ENCODE data around the gene BMPR1A.

Gene BMPR1A

DNA sequence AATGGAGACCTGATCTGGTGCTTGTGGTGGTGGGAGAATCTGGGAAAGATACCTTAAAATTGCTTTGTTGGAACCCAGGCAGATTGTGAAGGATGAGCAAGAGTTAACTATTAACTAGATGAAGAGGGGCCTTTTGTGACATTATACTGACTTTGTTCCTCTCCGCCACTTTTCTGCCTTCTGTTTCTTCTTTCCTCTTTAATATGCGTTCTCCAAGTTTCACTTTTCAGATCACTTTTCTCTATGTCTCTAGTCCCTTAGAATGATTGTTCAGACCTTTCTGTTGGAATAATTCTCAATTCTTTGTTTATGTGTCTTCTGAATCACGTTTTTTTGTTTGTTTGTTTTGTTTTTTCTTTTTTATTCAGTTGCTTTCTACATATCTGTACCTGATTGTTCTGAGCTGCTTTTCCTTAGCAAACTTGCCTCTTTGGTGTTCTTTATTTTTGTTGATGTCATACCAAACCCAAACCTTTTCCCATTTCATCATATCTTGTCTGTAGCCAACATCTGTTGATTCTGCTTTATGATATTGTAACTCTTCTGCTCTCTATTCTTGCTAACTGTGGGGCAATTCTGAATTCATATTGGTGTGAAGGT, 2.8 kb downstream of the BMPR1A start:
- FAIRE-seq: no peak

DNA sequence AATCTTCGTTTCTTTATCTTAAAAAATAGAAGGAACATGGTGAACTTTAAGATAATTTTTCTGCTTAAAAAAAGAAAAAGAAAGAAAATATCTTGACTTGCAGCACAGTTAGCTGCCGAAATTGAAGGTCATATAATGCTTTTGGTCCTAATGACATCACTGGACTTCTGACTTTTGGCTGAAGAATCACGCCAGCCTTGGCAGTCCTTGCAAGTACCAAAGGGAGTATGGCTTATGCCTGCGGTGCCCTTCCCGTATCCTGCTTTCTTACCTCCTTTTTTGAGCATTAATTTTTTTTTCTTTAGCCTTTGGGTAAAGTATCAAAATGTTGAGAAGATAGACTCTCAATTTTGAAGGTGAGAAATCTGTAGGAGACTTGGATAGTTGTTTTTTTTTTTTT, 7.0 kb downstream of the BMPR1A start:
- DNase-seq (ENCODE audit: low spot score) (no peak), FAIRE-seq (no peak)

More for the DNA sequence above, 2.8 kb downstream of the BMPR1A start:
- DNase-seq (ENCODE audit: low spot score): no peak

DNA sequence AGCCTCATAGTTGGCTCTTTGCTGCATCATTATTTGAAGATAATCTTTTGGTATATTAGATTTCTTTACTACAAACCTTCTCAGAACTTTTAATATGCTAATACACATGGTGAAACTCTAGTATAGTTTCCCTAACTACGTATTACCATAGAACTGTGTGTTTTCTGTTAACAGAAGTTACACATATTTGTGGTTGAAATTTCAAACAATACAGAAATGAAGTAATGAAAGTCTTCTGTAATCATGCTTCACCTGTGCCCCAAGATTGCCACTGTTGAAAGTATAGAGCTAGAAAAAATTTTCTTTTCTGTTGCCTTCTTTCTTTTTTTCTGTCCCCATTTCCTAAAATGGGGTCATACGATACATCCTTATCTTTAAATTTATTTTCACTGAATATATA, 9.1 kb downstream of the BMPR1A start:
- FAIRE-seq (no peak), DNase-seq (ENCODE audit: low spot score) (no peak)

DNA sequence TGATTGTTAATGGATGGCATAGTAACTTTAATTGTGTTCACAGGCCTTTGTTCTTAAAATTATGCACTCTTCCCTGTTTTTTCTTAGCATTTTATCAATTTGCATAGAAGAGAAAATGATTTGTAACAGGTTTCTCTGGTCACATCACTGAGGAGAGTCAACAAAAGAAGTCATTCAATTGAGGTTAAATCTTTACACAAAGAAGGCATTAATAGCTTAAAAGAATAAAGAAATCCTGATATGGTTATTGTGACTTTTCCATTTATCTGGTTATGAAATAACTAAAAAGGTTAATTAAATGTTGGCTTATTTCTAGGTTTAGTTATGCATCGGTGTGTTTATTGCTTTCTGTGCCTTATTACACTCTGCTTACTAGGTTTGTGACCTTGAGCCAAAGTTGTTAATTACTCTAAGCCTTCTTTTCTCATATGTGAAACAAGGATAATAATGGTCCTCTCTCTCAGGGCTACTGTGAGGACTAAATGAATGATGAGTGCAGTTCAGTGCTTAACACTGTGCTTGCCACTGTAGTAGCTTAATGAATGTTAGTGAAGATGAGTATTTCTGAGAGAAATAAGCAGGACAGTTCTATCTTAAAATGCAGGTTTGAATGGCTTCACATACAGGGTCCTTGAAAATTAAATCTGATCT, 12.1 kb downstream of the BMPR1A start:
- FAIRE-seq: no peak
- no peak for DNase-seq (ENCODE audit: low spot score)

DNA sequence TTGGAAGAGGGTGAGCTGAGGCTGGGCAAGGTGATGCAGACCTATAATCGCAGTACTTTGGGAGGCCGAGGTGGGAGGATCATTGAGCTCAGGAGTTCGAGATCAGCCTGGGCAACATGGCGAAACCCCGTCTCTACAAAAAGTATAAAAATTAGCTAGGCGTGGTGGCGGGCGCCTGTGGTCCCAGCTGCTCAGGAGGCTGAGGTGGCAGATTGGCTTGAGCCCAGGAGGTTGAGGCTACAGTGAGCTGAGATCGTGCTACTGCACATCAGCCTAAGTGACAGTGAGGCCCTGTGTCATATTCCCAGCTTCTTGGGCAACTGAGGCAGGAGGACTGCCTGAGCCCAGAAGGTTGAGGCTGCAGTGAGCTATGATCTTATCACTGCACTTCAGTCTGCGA, 13.6 kb downstream of the BMPR1A start:
- FAIRE-seq (no peak), DNase-seq (ENCODE audit: low spot score) (no peak)

DNA sequence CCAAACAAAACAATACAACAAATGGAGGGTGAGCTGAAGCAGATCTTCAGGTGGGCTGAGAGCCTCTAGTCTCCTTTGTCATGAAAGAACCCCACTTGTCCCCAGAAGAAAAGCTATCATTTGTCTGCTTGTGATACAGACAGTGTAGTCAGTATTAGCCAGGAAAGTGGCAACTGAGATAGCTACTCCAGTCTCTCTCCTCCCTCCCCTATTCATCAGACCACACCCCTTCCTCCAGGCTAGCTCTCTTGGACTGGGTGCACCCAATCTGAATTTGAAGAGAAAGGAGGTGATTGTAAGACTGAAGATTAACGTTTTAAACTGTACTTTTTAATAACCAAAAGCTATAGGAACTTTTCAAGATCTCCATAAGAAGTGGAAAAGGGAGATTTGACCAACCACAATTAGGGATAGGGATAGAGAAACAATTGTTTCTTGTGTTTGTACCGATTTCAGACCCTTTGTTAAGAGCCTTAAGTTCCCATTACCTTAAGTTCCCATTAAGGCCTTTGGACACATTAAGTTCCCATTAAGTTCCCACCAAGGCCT, 14.1 kb downstream of the BMPR1A start:
- no peak for DNase-seq (ENCODE audit: low spot score)
- no peak for FAIRE-seq

DNA sequence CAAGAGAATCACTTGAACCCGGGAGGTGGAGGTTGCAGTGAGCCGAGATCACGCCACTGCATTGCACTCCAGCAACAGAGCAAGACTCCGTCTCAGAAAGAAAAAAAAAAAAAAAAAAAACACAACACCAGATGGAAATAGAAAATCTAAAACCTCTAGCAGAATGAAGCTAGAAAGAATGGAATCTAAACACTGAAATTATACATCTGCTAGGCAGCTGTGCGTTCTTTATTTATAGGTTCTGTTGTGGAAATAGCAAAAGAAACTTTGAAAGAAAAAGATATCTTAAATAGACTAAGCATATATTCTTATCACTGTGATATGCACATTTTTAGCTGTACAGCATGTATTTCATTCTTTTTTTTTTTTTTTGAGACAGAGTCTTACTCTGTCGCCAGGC, 17.1 kb downstream of the BMPR1A start:
- no peak for DNase-seq (ENCODE audit: low spot score)
- FAIRE-seq: no peak

DNA sequence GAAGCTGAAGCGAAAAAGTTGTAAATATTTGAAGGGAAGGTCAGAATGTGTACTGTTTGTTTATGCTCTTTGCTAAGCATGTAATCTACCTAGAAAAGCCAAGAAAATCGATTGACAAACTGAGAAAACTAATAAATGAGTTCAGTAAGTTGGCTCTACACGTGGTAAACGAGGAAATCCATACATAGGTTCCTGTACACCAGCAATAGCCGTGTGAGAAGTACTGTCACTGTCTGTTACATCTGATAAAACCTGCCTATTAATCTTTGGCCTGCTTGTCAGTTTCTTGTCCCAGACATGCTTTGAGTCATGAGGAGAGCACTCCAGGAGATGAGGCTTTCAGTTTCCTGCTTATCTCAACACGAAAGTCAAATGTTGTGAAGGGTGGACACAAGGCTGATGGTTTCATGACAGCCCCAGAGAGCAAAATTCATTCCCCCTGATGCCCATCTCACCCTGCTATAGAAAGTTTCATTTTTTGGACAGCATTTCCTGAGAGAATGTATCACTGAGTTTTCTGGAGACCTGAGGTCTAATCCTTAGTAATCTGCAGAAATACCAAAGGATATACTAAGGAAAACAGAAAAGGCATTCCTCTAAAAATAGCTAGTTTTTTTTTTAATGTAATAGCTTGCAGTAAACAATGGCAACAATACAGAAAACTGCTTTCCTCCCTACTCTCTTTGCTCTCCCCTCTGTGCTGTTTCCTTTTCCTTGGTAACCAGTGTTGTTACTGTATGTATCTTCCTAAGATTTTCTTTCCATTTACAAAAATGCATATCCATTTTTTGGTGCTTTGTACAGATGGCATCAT, 18.8 kb downstream of the BMPR1A start:
- FAIRE-seq: no peak

DNA sequence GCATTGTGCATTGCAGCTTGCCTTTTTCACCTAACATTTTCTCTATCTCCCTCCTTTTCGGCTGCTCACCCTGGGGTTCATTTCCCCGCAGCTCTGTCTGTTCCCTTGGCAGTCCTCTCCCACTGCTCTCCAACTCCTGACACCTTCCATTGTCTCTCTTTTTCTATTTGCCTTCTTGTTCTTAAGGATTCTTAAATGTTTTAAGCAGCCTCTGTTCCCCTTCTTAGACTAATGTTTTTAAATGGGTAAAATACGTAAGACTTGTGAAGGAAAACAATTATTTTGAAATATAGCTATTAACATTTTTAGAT, 19.4 kb downstream of the BMPR1A start:
- DNase-seq (ENCODE audit: low spot score) (no peak), FAIRE-seq (no peak)

More for the DNA sequence above, 18.8 kb downstream of the BMPR1A start:
- DNase-seq (ENCODE audit: low spot score): no peak

DNA sequence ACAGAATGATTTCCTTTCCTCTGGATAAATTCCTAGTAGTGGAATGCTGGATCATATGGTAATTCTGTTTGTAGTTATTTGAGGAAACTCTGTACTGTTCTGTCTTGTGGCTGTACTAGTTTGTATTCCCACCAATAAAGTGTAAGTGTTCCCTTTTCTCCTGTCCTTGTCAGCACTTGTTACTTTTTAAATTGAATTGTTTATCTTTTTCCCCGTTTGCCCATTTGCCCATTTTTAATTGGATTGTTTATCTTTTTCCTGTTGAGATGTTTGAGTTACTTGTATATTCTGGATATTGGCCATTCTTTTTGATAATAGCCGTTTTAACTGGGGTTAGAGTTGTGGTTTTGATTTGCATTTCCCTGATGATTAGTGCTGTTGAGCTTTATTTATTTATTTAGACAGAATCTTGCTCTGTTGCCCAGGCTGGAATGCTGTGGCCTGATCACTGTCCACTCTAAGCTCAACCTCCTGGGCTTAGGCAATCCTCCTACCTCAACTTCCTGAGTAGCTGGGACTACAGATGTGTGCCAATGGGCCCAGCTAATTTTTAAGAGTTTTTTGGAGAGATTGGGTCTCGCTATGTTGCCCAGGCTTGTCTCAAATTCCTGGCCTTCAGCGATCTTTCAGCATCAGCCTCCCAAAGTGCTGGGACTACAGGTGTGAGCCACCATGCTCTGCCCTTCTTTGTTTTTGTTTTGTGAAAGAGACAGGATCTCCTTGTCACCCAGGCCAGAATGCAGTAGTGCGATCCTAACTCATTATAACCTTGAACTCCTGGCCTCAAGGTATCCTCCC, 23.0 kb downstream of the BMPR1A start:
- FAIRE-seq: no peak
- DNase-seq (ENCODE audit: low spot score): no peak

DNA sequence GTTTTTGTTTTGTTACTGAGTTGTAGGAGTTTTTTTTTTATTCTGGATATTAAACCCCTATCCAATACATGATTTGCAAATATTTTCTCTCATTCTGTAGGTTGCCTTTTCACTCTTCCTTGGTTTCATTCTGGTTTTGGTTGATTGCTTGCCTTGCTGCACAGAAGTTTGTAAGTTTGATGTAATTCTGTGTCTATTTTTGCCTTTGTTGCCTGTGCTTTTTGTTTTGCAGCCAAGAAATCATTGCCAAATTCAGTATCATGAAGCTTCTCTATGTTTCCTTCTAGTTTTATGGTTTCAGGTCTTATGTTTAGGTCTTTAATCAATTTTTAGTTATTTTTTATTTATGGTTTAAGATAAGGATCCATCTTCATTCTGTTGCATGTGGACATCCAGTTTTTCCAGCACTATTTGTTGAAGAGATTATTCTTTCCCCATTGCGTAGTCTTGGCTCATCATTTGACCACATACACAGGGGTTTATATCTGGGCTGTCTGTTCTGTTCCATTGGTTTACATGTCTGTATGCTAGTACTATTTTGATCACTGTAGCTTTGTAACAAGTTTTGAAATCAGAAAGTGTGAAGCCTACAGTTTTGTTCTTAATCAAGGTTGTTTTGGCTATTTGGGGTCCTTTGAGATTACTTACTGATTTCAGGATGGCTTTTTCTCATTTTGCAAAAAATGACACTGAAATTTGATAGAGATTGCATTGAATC, 26.4 kb downstream of the BMPR1A start:
- DNase-seq (ENCODE audit: low spot score) (no peak), FAIRE-seq (no peak)

DNA sequence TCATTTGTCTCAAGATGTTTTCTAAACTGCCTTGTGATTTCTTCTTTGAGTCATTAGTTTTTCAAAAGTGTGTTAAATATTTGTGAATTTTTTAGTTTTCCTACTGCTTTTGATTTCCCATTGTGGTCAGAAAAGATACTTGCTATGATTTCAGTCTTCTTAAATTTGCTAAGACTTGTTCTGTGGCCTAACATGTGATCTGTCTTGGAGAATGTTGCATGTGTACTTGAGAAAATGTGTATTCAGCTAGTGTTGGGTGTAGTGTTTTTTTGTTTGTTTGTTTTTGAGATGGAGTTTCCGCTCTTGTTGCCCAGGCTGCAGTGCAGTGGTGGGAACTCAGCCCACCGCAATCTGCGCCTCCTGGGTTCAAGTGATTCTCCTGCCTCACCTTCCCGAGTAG, 28.6 kb downstream of the BMPR1A start:
- peak; percentile 9 for FAIRE-seq
- no peak for DNase-seq (ENCODE audit: low spot score)

DNA sequence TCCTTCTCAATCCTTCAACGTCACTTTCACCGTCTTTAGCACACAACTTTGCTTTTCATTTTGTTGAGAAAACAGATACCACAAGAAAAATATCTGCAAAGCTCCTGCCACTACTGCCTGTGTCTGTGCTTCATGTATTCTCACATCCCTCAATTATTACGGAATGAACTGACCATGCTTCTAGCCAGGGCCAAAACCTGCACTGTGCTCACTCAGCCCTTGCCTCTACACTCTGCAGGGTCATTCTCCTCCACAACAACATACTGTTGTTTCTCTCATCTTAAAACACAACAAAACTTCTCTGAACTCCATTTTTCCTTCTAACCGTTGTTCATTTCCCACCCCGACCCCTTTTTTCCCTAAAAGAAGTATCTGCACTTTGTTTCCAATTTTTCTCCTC, 29.5 kb downstream of the BMPR1A start:
- FAIRE-seq: no peak
- DNase-seq (ENCODE audit: low spot score): no peak

DNA sequence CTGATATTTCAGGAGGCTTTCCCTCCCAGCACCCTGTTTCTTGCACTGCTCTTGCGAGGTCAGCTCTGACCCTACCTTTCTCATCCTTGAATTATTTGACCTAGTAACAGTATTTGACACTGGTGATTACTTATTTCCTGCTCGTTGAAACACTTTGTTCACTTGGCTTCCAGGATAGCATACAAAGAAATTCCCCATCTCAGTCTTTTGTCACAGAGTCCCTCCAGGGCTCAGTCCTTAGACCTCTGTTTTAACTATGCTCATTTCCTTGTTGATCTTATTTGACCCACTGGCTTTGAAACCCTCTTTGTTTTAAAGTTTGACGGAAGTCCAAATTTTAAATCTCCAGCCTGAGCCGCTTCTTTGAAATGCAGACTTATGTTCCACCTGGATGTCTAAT, 29.9 kb downstream of the BMPR1A start:
- no peak for FAIRE-seq
- DNase-seq (ENCODE audit: low spot score): no peak

DNA sequence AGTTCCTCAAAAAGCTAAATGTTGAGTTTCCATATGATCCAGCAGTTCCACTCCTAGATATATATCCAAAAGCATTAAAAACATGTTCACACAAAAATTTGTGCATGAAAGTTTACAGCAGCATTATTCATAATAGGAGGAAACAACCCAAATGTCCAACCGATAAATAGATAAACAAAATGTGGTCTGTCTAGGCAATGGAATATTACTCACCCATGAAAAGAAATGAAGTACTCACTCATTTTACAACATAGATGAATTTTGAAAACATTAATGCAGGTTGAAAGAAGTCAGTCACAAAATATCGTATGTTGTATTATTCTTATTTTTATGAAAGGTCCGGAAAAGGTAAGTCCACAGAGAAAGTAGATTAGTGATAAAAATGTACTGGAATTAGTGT, 34.0 kb downstream of the BMPR1A start:
- FAIRE-seq (no peak), DNase-seq (ENCODE audit: low spot score) (no peak)

DNA sequence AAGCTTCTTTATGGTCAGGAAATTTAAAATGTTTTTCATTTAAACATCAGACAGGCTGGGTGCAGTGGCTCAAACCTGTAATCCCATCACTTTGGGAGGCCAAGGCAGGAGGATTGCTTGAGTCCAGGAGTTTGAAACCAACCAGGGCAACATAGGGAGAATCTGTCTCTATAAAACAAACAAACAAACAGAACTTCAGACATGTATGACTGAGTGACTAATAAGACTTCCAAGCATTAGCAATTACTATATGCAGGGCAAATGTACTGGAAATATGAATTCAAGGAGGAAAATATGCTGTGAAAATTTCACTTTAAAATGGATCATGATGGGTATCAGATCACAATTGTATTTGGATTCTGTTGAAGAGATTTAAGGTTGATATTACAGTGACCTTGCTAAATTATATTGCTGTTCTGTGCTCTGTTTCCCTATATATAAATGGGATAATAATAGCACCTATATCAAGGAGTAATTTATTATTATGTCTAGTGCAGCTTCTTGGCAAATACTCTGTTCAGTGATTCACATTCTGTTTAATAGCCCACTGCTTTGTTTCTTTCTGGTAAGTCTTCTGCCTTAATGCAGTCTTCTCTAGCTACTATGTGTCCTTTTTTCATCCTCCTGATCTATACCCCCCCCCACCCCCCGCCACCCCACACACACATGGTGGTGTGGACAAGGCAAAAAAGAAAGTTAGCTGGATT, 36.2 kb downstream of the BMPR1A start:
- FAIRE-seq: no peak
- DNase-seq (ENCODE audit: low spot score): no peak

DNA sequence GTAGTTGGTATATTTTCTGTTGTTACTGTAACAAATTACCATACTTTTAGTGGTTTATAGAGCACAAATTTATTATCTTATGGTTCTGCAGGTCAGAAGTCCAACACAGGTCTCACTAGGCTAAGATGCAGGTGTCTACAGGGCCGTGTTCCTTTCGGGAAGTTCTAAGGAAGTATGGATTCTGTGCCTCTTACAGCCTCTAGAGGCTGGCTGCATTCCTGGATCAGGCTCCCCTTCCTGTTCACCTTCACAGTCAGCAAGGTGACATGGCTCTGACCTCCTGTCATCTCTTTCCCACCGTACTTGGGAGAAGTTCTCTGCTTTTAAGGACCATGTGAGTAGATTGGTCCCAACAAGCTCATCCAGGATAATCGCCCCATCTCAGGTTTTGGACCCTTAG, 37.3 kb downstream of the BMPR1A start:
- DNase-seq (ENCODE audit: low spot score): no peak
- no peak for FAIRE-seq

DNA sequence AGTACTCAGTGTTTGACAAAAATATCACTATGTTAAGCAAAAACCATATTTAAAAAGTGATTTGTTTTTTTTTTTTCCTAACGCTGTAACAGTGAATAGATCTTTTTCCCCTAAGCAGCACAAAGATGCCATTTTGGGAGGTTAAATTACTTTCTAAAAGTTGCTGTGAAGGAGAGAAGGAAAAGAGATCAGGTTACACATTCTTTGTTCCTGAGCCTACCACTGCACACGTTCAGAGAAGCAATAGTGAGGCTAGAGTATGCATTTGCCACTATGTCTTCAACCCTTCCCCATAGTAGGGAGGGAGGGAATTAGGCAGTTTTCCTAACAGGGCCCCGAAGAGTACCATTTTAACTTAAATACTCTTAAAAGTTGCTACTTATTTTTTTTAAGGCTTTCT, 38.9 kb downstream of the BMPR1A start:
- FAIRE-seq (no peak), DNase-seq (ENCODE audit: low spot score) (peak; percentile 59)

DNA sequence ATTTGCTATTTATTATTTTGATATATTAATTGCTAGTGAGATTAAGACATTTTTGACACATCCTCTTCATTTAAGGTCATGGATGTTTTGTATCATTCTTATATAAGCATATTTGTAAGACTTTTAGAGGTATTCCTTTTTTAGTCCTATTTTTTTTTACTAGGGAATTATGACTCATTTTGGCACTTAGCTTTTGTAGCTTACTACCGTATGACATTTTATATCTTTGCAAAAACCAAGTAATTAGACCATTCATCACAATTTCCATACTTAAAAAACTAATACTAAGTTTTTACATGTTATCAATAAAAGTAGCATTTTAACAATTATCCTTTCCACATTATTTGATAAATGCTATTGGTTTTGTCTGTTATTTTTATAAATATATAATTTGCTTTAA, 41.6 kb downstream of the BMPR1A start:
- no peak for DNase-seq (ENCODE audit: low spot score)
- FAIRE-seq: no peak

DNA sequence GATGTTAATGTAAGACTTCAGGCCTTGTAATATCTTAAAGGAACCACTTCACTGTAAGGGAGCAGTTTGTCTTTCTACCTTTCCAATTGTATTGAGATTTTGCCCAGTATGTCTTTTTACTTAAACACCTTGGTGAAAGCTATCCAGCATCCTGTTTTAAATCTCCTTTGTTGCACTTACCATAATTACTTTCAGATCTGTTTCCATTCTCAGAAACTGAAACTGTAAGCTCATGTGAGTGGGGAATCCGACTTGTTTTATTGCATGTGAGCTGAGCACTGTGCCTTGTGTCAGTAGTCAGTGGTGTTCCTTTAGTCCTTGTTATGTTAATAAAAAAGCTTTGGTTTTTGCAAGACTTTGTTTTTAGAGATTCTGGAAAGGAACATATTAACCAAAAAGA, 42.2 kb downstream of the BMPR1A start:
- no peak for FAIRE-seq
- DNase-seq (ENCODE audit: low spot score): no peak
